Spleen (tissue), 11 donors: ENCODE measurements around the gene RAPGEF4. TPM values are rescaled to one million over a fixed set of nuclear protein-coding genes. Genes with fewer than 3 reads are reported as not detected.
A peak's percentile ranks its signal among the peaks of the same experiment; 100 is the strongest.
"Not testable (repeated sequence)": the region's sequence is repeated elsewhere in the genome, so short reads cannot be mapped to it uniquely, and the experiment has no call there.

Source experiments
- DNase-seq: peaks from one replicate; pipeline ENCODE4 v3.0.0-alpha.2; 2020
- H3K27ac ChIP-seq, 8 donors: fragments of 200-600 bp; sonication (generic) in 7 of 8; 1 replicate in 4 of 8; 2 replicates in 4 of 8; pipeline versions ENCODE4 v1.5.0 to v1.8.0; 2016 to 2021; ENCODE audit warnings: inconsistent platforms in 4 of 8, mild to moderate bottlenecking in 4 of 8, moderate library complexity in 1 of 8
- H3K27me3 ChIP-seq, 7 donors: fragments of 200-600 bp; sonication (generic) in 6 of 7; replicated peaks in 1 of 7; 1 replicate in 4 of 7; 2 replicates in 3 of 7; pipeline versions ENCODE4 v1.5.0 to v1.8.0; 2016 to 2021; ENCODE audit warnings: inconsistent platforms in 3 of 7, mild to moderate bottlenecking in 1 of 7
- H3K36me3 ChIP-seq, 6 donors: fragments of 200-600 bp; sonication (generic) in 5 of 6; 1 replicate in 4 of 6; 2 replicates in 2 of 6; pipeline versions ENCODE4 v1.5.0 to v1.8.0; 2016 to 2021; ENCODE audit warnings: inconsistent platforms in 2 of 6
- H3K4me1 ChIP-seq, 6 donors: fragments of 200-600 bp; sonication (generic) in 5 of 6; 1 replicate in 3 of 6; 2 replicates in 3 of 6; pipeline versions ENCODE4 v1.5.0 to v1.8.0; 2016 to 2021; ENCODE audit warnings: inconsistent platforms in 3 of 6
- H3K4me3 ChIP-seq, 8 donors: fragments of 200-600 bp; sonication (generic) in 7 of 8; 1 replicate in 4 of 8; 2 replicates in 4 of 8; pipeline versions ENCODE4 v1.5.0 to v1.8.0; 2016 to 2021; ENCODE audit warnings: inconsistent platforms in 4 of 8, mild to moderate bottlenecking in 4 of 8, moderate library complexity in 2 of 8
- H3K9me3 ChIP-seq, 8 donors: fragments of 200-600 bp; sonication (generic) in 7 of 8; 1 replicate in 4 of 8; 2 replicates in 4 of 8; pipeline versions ENCODE4 v1.5.0 to v1.8.0; 2016 to 2021; ENCODE audit warnings: inconsistent platforms in 4 of 8
- POLR2A ChIP-seq, 3 donors: fragments of 450-650 bp; IDR thresholded peaks; one replicate each; pipeline ENCODE4 v1.5.1; 2017; ENCODE audit warnings: antibody characterized with exemption in 3 of 3, mild to moderate bottlenecking in 1 of 3
- POLR2AphosphoS5 ChIP-seq, 3 donors: sonication (generic); formaldehyde crosslinking; IDR thresholded peaks; one replicate each; pipeline ENCODE4 v1.5.1; 2017; ENCODE audit warnings: antibody characterized with exemption in 3 of 3
- WGBS, 5 donors: extraction: QIAGEN DNeasy Blood & Tissue Kit in 3 of 5; methylation state at CpG; one replicate each; pipeline versions ENCODE4 v1.1.5 to v1.1.7; 2013 to 2018; 5-methylcytosine and 5-hydroxymethylcytosine counted together
- intact Hi-C: fragments of 100-400 bp; cut with DNase I; formaldehyde crosslinking; loops from one replicate; pipeline ENCODE4 v1.15.0; 2023; ENCODE audit warnings: low total_unique reads
- polyA plus RNA-seq, 3 donors: library from polyadenylated mRNA; stranded (reverse); fragments of 200-250 nt; gene quantifications; one replicate each; pipeline ENCODE4 v1.2.1, GENCODE V29; 2013
- total RNA-seq, 7 donors: library from RNA; depleted of rRNA in 3 of 7; stranded (reverse); fragments of >200 nt in 3 of 7; fragmentation: NEBNext Ultra II Directional in 4 of 7; extraction: Animal tissue kit (Norgen Biotek cat#: 25700) in 4 of 7; gene quantifications; one replicate each; pipeline versions ENCODE4 v1.1.0 to v1.2.1, GENCODE V29; 2016 to 2021
- TF ChIP-seq, protein P1 (sequence below), 11 experiments: fragments of 200-600 bp in 7 of 11; fragments of 450-650 bp in 4 of 11; sonication (generic) in 4 of 11; IDR thresholded peaks in 8 of 11; conservative IDR thresholded peaks in 3 of 11; 1 replicate in 7 of 11; 2 replicates in 4 of 11; pipeline versions ENCODE4 v1.4.0 to v1.8.0; 2016 to 2021; ENCODE audit warnings: antibody characterized with exemption in 11 of 11, inconsistent platforms in 4 of 11, mild to moderate bottlenecking in 1 of 11
- donor health status: healthy with polysubstance abuse.
- donor health status: DM: no; HTN: no; CAD: no; lungs with moderate emphysema.
- donor health status: DM: no; HTN: no; CAD: no.
- donor health status: Bipolar disorder and iron deficiency.
- donor health status: healthy.
- donor health status: DM: no; HTN: no; CAD: no.
- donor health status: DM: yes; HTN: yes; CAD: no.

RAPGEF4 gene
- total and polyA plus RNA-seq, 10 donors, result 0.52 to 11.0 (median 1.9) TPM

GRCh38 chr2:172791953-172792352 lies 56.3 kb downstream of the RAPGEF4 start:
- no peaks in the 10 kb centered on the region for H3K4me1 ChIP-seq
- H3K9me3 ChIP-seq, result no peaks in the 10 kb centered on the region
- H3K27ac ChIP-seq, result no peak overlapping the region
- intact Hi-C loops, result no loop called here
- no peak for TF ChIP-seq POLR2A (IDR thresholded peaks at IDR 0.05)
- no peak for TF ChIP-seq POLR2AphosphoS5 (IDR thresholded peaks at IDR 0.05)
- TF ChIP-seq, protein P1, sequence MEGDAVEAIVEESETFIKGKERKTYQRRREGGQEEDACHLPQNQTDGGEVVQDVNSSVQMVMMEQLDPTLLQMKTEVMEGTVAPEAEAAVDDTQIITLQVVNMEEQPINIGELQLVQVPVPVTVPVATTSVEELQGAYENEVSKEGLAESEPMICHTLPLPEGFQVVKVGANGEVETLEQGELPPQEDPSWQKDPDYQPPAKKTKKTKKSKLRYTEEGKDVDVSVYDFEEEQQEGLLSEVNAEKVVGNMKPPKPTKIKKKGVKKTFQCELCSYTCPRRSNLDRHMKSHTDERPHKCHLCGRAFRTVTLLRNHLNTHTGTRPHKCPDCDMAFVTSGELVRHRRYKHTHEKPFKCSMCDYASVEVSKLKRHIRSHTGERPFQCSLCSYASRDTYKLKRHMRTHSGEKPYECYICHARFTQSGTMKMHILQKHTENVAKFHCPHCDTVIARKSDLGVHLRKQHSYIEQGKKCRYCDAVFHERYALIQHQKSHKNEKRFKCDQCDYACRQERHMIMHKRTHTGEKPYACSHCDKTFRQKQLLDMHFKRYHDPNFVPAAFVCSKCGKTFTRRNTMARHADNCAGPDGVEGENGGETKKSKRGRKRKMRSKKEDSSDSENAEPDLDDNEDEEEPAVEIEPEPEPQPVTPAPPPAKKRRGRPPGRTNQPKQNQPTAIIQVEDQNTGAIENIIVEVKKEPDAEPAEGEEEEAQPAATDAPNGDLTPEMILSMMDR (IDR thresholded peaks at IDR 0.05 in 8 of 11, conservative IDR thresholded peaks at IDR 0.05 in 3 of 11), result no peak
- no peaks in the 10 kb centered on the region for H3K36me3 ChIP-seq
- H3K4me3 ChIP-seq, result no peak overlapping the region
- WGBS, 5 donors, result 89 to 95% (median 91%) methylated on average over 4 of the region's 4 CpGs
- no peak for DNase-seq
- H3K27me3 ChIP-seq, result no peaks in the 10 kb centered on the region

DNA sequence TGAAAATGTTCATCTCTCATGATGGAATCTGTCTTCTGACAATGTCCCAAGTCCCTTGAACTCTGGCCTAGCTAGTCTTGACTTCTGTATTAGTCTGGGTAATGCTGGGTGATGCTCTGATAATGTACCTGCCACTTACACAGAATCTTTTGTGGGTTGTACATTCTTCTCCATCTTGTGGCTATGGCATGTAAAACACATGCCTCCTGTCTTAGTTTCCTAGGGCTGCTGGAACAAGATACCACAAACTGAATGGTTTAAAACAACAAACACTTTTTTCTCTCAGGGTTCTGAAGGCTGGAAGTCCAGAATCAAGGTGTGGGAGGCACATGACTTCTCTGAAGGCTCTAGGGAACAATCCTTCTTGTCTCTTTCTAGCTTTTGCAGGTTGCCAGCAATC lies 57.1 kb downstream of the RAPGEF4 start:
- H3K4me1 ChIP-seq, result no peaks in the 10 kb centered on the region
- no peak overlapping the region for H3K27ac ChIP-seq
- H3K4me3 ChIP-seq, result no peak overlapping the region
- intact Hi-C loops, result no loop called here
- no peaks in the 10 kb centered on the region for H3K36me3 ChIP-seq
- DNase-seq, result no peak
- H3K27me3 ChIP-seq, result no peaks in the 10 kb centered on the region
- H3K9me3 ChIP-seq, result no peaks in the 10 kb centered on the region
- TF ChIP-seq POLR2A (IDR thresholded peaks at IDR 0.05), result no peak

DNA sequence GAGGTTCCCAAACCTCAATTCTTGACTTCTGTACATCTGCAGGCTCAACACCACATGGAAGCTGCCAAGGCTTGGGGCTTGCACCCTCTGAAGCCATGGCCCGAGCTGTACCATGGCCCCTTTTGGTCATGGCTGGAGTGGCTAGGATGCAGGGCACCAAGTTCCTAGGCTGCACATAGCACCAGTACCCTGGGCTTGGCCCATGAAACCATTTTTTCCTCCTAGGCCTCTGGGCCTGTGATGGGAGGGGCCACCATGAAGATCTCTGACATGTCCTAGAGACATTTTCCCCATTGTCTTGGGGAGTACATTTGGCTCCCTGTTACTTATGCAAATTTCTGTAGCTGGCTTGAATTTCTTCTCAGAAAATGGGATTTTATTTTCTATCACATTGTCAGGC lies 67.7 kb downstream of the RAPGEF4 start:
- intact Hi-C loops, H3K4me3 ChIP-seq, H3K27ac ChIP-seq, H3K36me3 ChIP-seq, H3K27me3 ChIP-seq, DNase-seq, H3K4me1 ChIP-seq: not testable (repeated sequence)
- 80 to 100% (median 86%) methylated on average over 1 of the region's 1 CpG for WGBS, 5 donors
- H3K9me3 ChIP-seq, result peaks cover 0 to 23% (median 16%) of the 10 kb centered on the region in 8 donors

DNA sequence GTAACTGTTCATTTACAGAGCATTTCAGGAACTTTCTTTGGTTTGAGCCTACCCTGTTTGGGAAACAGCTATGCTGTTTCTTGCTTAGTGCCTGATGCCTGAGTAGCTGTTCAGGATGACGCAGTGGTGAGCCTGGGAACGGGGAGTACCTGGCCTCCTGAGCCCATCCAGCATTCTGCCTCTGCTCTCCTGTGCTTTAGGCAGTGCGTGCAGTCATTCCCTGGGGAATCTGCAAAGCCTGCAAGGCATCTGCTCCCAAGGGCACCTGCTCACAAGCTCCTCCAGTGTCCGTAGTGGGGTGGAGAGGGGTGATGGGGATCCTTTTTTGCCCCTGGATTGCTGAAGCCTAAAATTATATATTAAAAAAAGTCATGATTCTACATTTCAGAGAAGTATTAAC lies 68.8 kb downstream of the RAPGEF4 start:
- TF ChIP-seq POLR2A (IDR thresholded peaks at IDR 0.05) (no peak), POLR2AphosphoS5 (IDR thresholded peaks at IDR 0.05) (no peak)
- TF ChIP-seq, protein P1 (IDR thresholded peaks at IDR 0.05 in 8 of 11, conservative IDR thresholded peaks at IDR 0.05 in 3 of 11), result no peak
- Histone ChIP-seq H3K4me1 (no peaks in the 10 kb centered on the region), H3K36me3 (no peaks in the 10 kb centered on the region), H3K4me3 (no peak overlapping the region), H3K9me3 (peaks cover 0 to 23% (median 16%) of the 10 kb centered on the region in 8 donors), H3K27ac (no peak overlapping the region), H3K27me3 (no peaks in the 10 kb centered on the region)
- intact Hi-C loops, result no loop called here
- 79 to 85% (median 81%) methylated on average over 4 of the region's 4 CpGs for WGBS, 5 donors
- no peak for DNase-seq

- TF ChIP-seq, protein P1 (IDR thresholded peaks at IDR 0.05 in 8 of 11, conservative IDR thresholded peaks at IDR 0.05 in 3 of 11), result peak; percentile 35 to 79 (median 68)
- TF ChIP-seq POLR2A (IDR thresholded peaks at IDR 0.05), result no peak
- no peak for TF ChIP-seq POLR2AphosphoS5 (IDR thresholded peaks at IDR 0.05)
- intact Hi-C loops, result loop anchor here (5.0 kb wide), 1 partner anchor 126 kb away; no protein-coding TSS in a partner anchor
These were observed 70.8 kb downstream of the RAPGEF4 start for GRCh38 chr2:172806493-172806892.

More at GRCh38 chr2:172806493-172806892, 70.8 kb downstream of the RAPGEF4 start:
- Histone ChIP-seq H3K27ac (no peak overlapping the region), H3K36me3 (no peaks in the 10 kb centered on the region), H3K27me3 (no peaks in the 10 kb centered on the region), H3K9me3 (peaks cover 0 to 23% (median 16%) of the 10 kb centered on the region in 8 donors), H3K4me3 (no peak overlapping the region), H3K4me1 (no peaks in the 10 kb centered on the region)
- no peak for DNase-seq
- 2 to 8% (median 4%) methylated on average over 2 of the region's 2 CpGs for WGBS, 5 donors
